ENCODE results near the gene PAXX. TPM values are rescaled to one million over a fixed set of nuclear protein-coding genes. Genes with fewer than 3 reads are reported as not detected.

PAXX gene
- total RNA-seq, 2 donors from 2014 or later: 34.0 to 97.2 TPM

GRCh38 chr9:136958898-136959850 is 33.0 kb upstream of the PAXX start:
- 81 to 86% methylated on average over 7 to 27 of the region's 28 CpGs for WGBS, 2 donors
- H3K4me1 ChIP-seq: no peaks in the 10 kb centered on the region
- H3K27me3 ChIP-seq: no peaks in the 10 kb centered on the region
- DNase-seq: no peak
- no peaks in the 10 kb centered on the region for H3K9me3 ChIP-seq
- ATAC-seq: no peak
- H3K36me3 ChIP-seq (replicated peaks in 1 of 2; ENCODE audit: insufficient read depth in 1 of 2, low read depth in 2 of 2): no peaks in the 10 kb centered on the region
- H3K4me3 ChIP-seq: no peak overlapping the region
- H3K27ac ChIP-seq: no peak overlapping the region
- intact Hi-C loops (cut with DNase I): no loop called here
- TF ChIP-seq, protein P1, sequence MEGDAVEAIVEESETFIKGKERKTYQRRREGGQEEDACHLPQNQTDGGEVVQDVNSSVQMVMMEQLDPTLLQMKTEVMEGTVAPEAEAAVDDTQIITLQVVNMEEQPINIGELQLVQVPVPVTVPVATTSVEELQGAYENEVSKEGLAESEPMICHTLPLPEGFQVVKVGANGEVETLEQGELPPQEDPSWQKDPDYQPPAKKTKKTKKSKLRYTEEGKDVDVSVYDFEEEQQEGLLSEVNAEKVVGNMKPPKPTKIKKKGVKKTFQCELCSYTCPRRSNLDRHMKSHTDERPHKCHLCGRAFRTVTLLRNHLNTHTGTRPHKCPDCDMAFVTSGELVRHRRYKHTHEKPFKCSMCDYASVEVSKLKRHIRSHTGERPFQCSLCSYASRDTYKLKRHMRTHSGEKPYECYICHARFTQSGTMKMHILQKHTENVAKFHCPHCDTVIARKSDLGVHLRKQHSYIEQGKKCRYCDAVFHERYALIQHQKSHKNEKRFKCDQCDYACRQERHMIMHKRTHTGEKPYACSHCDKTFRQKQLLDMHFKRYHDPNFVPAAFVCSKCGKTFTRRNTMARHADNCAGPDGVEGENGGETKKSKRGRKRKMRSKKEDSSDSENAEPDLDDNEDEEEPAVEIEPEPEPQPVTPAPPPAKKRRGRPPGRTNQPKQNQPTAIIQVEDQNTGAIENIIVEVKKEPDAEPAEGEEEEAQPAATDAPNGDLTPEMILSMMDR (IDR thresholded peaks at IDR 0.05): no peak
- no peak for TF ChIP-seq POLR2A (IDR thresholded peaks at IDR 0.05)

- 77 to 86% methylated on average over 9 to 17 of the region's 19 CpGs for WGBS, 2 donors
- Histone ChIP-seq H3K4me1 (no peaks in the 10 kb centered on the region), H3K27me3 (no peaks in the 10 kb centered on the region), H3K27ac (no peak overlapping the region), H3K4me3 (no peak overlapping the region), H3K36me3 (replicated peaks in 1 of 2; ENCODE audit: insufficient read depth in 1 of 2, low read depth in 2 of 2) (no peaks in the 10 kb centered on the region), H3K9me3 (no peaks in the 10 kb centered on the region)
- DNase-seq (no peak), ATAC-seq (no peak)
- intact Hi-C loops (cut with DNase I): no loop called here
- TF ChIP-seq POLR2A (IDR thresholded peaks at IDR 0.05): no peak
Measured at GRCh38 chr9:136960212-136960937, 31.8 kb upstream of the PAXX start.

- ATAC-seq (no peak), DNase-seq (no peak)
- no peaks in the 10 kb centered on the region for H3K9me3 ChIP-seq
- H3K36me3 ChIP-seq (replicated peaks in 1 of 2; ENCODE audit: insufficient read depth in 1 of 2, low read depth in 2 of 2): no peaks in the 10 kb centered on the region
- no peaks in the 10 kb centered on the region for H3K27me3 ChIP-seq
- peaks cover under 1% of the 10 kb centered on the region for H3K4me1 ChIP-seq
- 86 to 87% methylated on average over 3 to 15 of the region's 15 CpGs for WGBS, 2 donors
- H3K4me3 ChIP-seq: no peak overlapping the region
- intact Hi-C loops (cut with DNase I): no loop called here
- H3K27ac ChIP-seq: no peak overlapping the region
- TF ChIP-seq, protein P1 (IDR thresholded peaks at IDR 0.05): no peak
- TF ChIP-seq POLR2A (IDR thresholded peaks at IDR 0.05): no peak
Measured at GRCh38 chr9:136960938-136961275, 31.3 kb upstream of the PAXX start.

GRCh38 chr9:136961279-136962065 is 30.8 kb upstream of the PAXX start:
- Histone ChIP-seq H3K4me1 (peaks cover 6% of the 10 kb centered on the region), H3K27me3 (no peaks in the 10 kb centered on the region), H3K36me3 (replicated peaks in 1 of 2; ENCODE audit: insufficient read depth in 1 of 2, low read depth in 2 of 2) (no peaks in the 10 kb centered on the region), H3K4me3 (no peak overlapping the region), H3K9me3 (no peaks in the 10 kb centered on the region), H3K27ac (no peak overlapping the region)
- ATAC-seq (no peak), DNase-seq (no peak)
- intact Hi-C loops (cut with DNase I): no loop called here
- TF ChIP-seq POLR2A (IDR thresholded peaks at IDR 0.05): no peak
- TF ChIP-seq, protein P1 (IDR thresholded peaks at IDR 0.05): no peak
- WGBS, 2 donors: 79 to 84% methylated on average over 10 to 23 of the region's 23 CpGs

DNA sequence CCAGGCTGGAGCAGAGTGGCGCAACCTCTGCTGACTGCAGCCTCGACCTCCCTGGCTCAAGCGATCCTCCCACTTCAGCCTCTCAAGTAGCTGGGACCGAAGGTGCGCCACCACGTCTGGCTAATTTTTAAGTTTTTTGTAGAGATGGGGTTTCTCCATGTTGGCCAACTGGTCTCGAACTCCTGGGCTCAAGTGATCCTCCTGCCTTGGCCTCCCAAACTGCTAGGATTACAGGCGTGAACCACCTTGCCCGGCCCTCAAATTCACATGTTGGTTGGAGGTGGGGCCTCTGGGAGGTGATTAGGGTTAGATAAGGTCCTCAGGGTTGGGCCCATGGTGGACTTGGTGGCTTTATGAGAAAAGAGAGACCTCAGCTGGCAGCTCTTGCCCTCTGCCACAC is 30.1 kb upstream of the PAXX start:
- DNase-seq: no peak
- Histone ChIP-seq H3K27me3 (no peaks in the 10 kb centered on the region), H3K27ac (no peak overlapping the region), H3K36me3 (replicated peaks in 1 of 2; ENCODE audit: insufficient read depth in 1 of 2, low read depth in 2 of 2) (no peaks in the 10 kb centered on the region), H3K4me1 (peaks cover 7% of the 10 kb centered on the region), H3K9me3 (no peaks in the 10 kb centered on the region), H3K4me3 (no peak overlapping the region)
- WGBS, 2 donors: 90 to 96% methylated on average over 9 of the region's 9 CpGs
- no peak for TF ChIP-seq POLR2A (IDR thresholded peaks at IDR 0.05)
- TF ChIP-seq, protein P1 (IDR thresholded peaks at IDR 0.05): no peak
- ATAC-seq: no peak
- intact Hi-C loops (cut with DNase I): no loop called here

All from body of pancreas (tissue), 4 donors.